ENCODE results near the gene PSG11. TPM values are rescaled to one million over a fixed set of nuclear protein-coding genes. Genes with fewer than 3 reads are reported as not detected.
A peak's percentile ranks its signal among the peaks of the same experiment; 100 is the strongest.
"Not testable (repeated sequence)": the region's sequence is repeated elsewhere in the genome, so short reads cannot be mapped to it uniquely, and the experiment has no call there.

PSG11 gene
- total RNA-seq, 1 donor from 2014 or later: not detected

GRCh38 chr19:43028866-43029265 lies 2.6 kb upstream of the PSG11 start:
- DNase-seq: no peak
- H3K9me3 Mint-ChIP-seq (ENCODE audit: unreplicated experiment): peaks cover 4% of the 10 kb centered on the region
- peaks cover 9% of the 10 kb centered on the region for H3K27me3 Mint-ChIP-seq (ENCODE audit: unreplicated experiment)
- no peaks in the 10 kb centered on the region for H3K36me3 Mint-ChIP-seq (ENCODE audit: unreplicated experiment)
- no peak for TF ChIP-seq CTCF (IDR thresholded peaks at IDR 0.05; ENCODE audit: partially characterized antibody, unreplicated experiment)
- no peaks in the 10 kb centered on the region for H3K4me1 Mint-ChIP-seq (ENCODE audit: low read depth, unreplicated experiment)
- no peak overlapping the region for H3K4me3 Mint-ChIP-seq (ENCODE audit: unreplicated experiment)
- no peak overlapping the region for H3K27ac Mint-ChIP-seq (ENCODE audit: unreplicated experiment)

- not testable (repeated sequence) for H3K36me3 Mint-ChIP-seq (ENCODE audit: unreplicated experiment); DNase-seq; H3K4me3 Mint-ChIP-seq (ENCODE audit: unreplicated experiment); H3K27ac Mint-ChIP-seq (ENCODE audit: unreplicated experiment); H3K9me3 Mint-ChIP-seq (ENCODE audit: unreplicated experiment); H3K4me1 Mint-ChIP-seq (ENCODE audit: low read depth, unreplicated experiment); H3K27me3 Mint-ChIP-seq (ENCODE audit: unreplicated experiment)
- TF ChIP-seq CTCF (IDR thresholded peaks at IDR 0.05; ENCODE audit: partially characterized antibody, unreplicated experiment): peak; percentile 18
Measured at GRCh38 chr19:43027985-43028384, 1.7 kb upstream of the PSG11 start.

GRCh38 chr19:43027061-43027460 lies 792 bp upstream of the PSG11 start:
- not testable (repeated sequence) for H3K4me1 Mint-ChIP-seq (ENCODE audit: low read depth, unreplicated experiment); DNase-seq; H3K9me3 Mint-ChIP-seq (ENCODE audit: unreplicated experiment); H3K36me3 Mint-ChIP-seq (ENCODE audit: unreplicated experiment); H3K4me3 Mint-ChIP-seq (ENCODE audit: unreplicated experiment); H3K27me3 Mint-ChIP-seq (ENCODE audit: unreplicated experiment); H3K27ac Mint-ChIP-seq (ENCODE audit: unreplicated experiment)

- H3K27ac Mint-ChIP-seq (ENCODE audit: unreplicated experiment); H3K4me1 Mint-ChIP-seq (ENCODE audit: low read depth, unreplicated experiment); H3K36me3 Mint-ChIP-seq (ENCODE audit: unreplicated experiment); DNase-seq; H3K27me3 Mint-ChIP-seq (ENCODE audit: unreplicated experiment); H3K9me3 Mint-ChIP-seq (ENCODE audit: unreplicated experiment); H3K4me3 Mint-ChIP-seq (ENCODE audit: unreplicated experiment): not testable (repeated sequence)
Measured at GRCh38 chr19:43022098-43022497, 4.2 kb downstream of the PSG11 start.

GRCh38 chr19:43021629-43022028 lies 4.6 kb downstream of the PSG11 start:
- H3K4me1 Mint-ChIP-seq (ENCODE audit: low read depth, unreplicated experiment); H3K4me3 Mint-ChIP-seq (ENCODE audit: unreplicated experiment); H3K27me3 Mint-ChIP-seq (ENCODE audit: unreplicated experiment); H3K27ac Mint-ChIP-seq (ENCODE audit: unreplicated experiment); H3K9me3 Mint-ChIP-seq (ENCODE audit: unreplicated experiment); DNase-seq; H3K36me3 Mint-ChIP-seq (ENCODE audit: unreplicated experiment): not testable (repeated sequence)

GRCh38 chr19:43019588-43019987 lies 6.7 kb downstream of the PSG11 start:
- H3K9me3 Mint-ChIP-seq (ENCODE audit: unreplicated experiment); DNase-seq; H3K4me3 Mint-ChIP-seq (ENCODE audit: unreplicated experiment); H3K27me3 Mint-ChIP-seq (ENCODE audit: unreplicated experiment); H3K27ac Mint-ChIP-seq (ENCODE audit: unreplicated experiment); H3K36me3 Mint-ChIP-seq (ENCODE audit: unreplicated experiment); H3K4me1 Mint-ChIP-seq (ENCODE audit: low read depth, unreplicated experiment): not testable (repeated sequence)

- H3K4me3 Mint-ChIP-seq (ENCODE audit: unreplicated experiment); H3K36me3 Mint-ChIP-seq (ENCODE audit: unreplicated experiment); H3K27me3 Mint-ChIP-seq (ENCODE audit: unreplicated experiment); H3K9me3 Mint-ChIP-seq (ENCODE audit: unreplicated experiment); H3K27ac Mint-ChIP-seq (ENCODE audit: unreplicated experiment); H3K4me1 Mint-ChIP-seq (ENCODE audit: low read depth, unreplicated experiment); DNase-seq: not testable (repeated sequence)
Measured at GRCh38 chr19:43005841-43006240, 20.4 kb downstream of the PSG11 start.

GRCh38 chr19:43004846-43005245 lies 21.4 kb downstream of the PSG11 start:
- H3K4me3 Mint-ChIP-seq (ENCODE audit: unreplicated experiment); H3K9me3 Mint-ChIP-seq (ENCODE audit: unreplicated experiment); DNase-seq; H3K27me3 Mint-ChIP-seq (ENCODE audit: unreplicated experiment); H3K4me1 Mint-ChIP-seq (ENCODE audit: low read depth, unreplicated experiment); H3K36me3 Mint-ChIP-seq (ENCODE audit: unreplicated experiment): not testable (repeated sequence)
- peak overlapping the region; percentile 57 for H3K27ac Mint-ChIP-seq (ENCODE audit: unreplicated experiment)

GRCh38 chr19:43003634-43004033 lies 22.6 kb downstream of the PSG11 start:
- not testable (repeated sequence) for H3K36me3 Mint-ChIP-seq (ENCODE audit: unreplicated experiment); H3K4me1 Mint-ChIP-seq (ENCODE audit: low read depth, unreplicated experiment); H3K27me3 Mint-ChIP-seq (ENCODE audit: unreplicated experiment); H3K4me3 Mint-ChIP-seq (ENCODE audit: unreplicated experiment); DNase-seq; H3K9me3 Mint-ChIP-seq (ENCODE audit: unreplicated experiment); H3K27ac Mint-ChIP-seq (ENCODE audit: unreplicated experiment)

- H3K4me1 Mint-ChIP-seq (ENCODE audit: low read depth, unreplicated experiment); H3K9me3 Mint-ChIP-seq (ENCODE audit: unreplicated experiment); DNase-seq; H3K27ac Mint-ChIP-seq (ENCODE audit: unreplicated experiment); H3K27me3 Mint-ChIP-seq (ENCODE audit: unreplicated experiment); H3K4me3 Mint-ChIP-seq (ENCODE audit: unreplicated experiment); H3K36me3 Mint-ChIP-seq (ENCODE audit: unreplicated experiment): not testable (repeated sequence)
Measured at GRCh38 chr19:43002948-43003347, 23.3 kb downstream of the PSG11 start.

GRCh38 chr19:42996161-42996560 lies 30.1 kb downstream of the PSG11 start:
- not testable (repeated sequence) for DNase-seq; H3K4me3 Mint-ChIP-seq (ENCODE audit: unreplicated experiment); H3K4me1 Mint-ChIP-seq (ENCODE audit: low read depth, unreplicated experiment); H3K27me3 Mint-ChIP-seq (ENCODE audit: unreplicated experiment); H3K27ac Mint-ChIP-seq (ENCODE audit: unreplicated experiment); H3K36me3 Mint-ChIP-seq (ENCODE audit: unreplicated experiment); H3K9me3 Mint-ChIP-seq (ENCODE audit: unreplicated experiment)

Data from glutamatergic neuron (in vitro differentiated cells).